GM18873 (cell line): ENCODE measurements around the gene B3GNT4.
"Not testable (repeated sequence)": the region's sequence is repeated elsewhere in the genome, so short reads cannot be mapped to it uniquely, and the experiment has no call there.

Source experiments
- ATAC-seq: cut with Tn5 transposase; IDR thresholded peaks from one replicate; pipeline ENCODE4 v1.9.1; 2021; ENCODE audit warnings: mild to moderate bottlenecking, moderate library complexity, moderate number of reproducible peaks; ENCODE audit not compliant: unreplicated experiment, low FRiP score

B3GNT4 gene

GRCh38 chr12:122207391-122207790 is 3.9 kb downstream of the B3GNT4 start:
- no peak for ATAC-seq

- ATAC-seq: no peak
Measured at GRCh38 chr12:122208073-122208820, 4.7 kb downstream of the B3GNT4 start.

- no peak for ATAC-seq
Measured at GRCh38 chr12:122215771-122216170, 12.3 kb downstream of the B3GNT4 start.

GRCh38 chr12:122216445-122216844 is 12.9 kb downstream of the B3GNT4 start:
- ATAC-seq: no peak

GRCh38 chr12:122225683-122226365 is 22.3 kb downstream of the B3GNT4 start, which contains the start of gene DIABLO:
Gene DIABLO (minus strand): TSS chr12:122226052. CDS start chr12:122226014, 38 bp downstream.
- peak; percentile 85 for ATAC-seq

- ATAC-seq: no peak
Measured at GRCh38 chr12:122226366-122227125, 23.0 kb downstream of the B3GNT4 start.

- ATAC-seq: no peak
Measured at GRCh38 chr12:122227341-122227740, 23.8 kb downstream of the B3GNT4 start.

GRCh38 chr12:122228092-122228491 is 24.6 kb downstream of the B3GNT4 start:
- ATAC-seq: no peak

- no peak for ATAC-seq
Measured at GRCh38 chr12:122230798-122231197, 27.3 kb downstream of the B3GNT4 start.

GRCh38 chr12:122232691-122233090 is 29.2 kb downstream of the B3GNT4 start:
- ATAC-seq: no peak

GRCh38 chr12:122235741-122236140 is 32.2 kb downstream of the B3GNT4 start:
- no peak for ATAC-seq

- no peak for ATAC-seq
Measured at GRCh38 chr12:122238861-122239260, 35.4 kb downstream of the B3GNT4 start.

- no peak for ATAC-seq
Measured at GRCh38 chr12:122243965-122244364, 40.5 kb downstream of the B3GNT4 start.

- ATAC-seq: no peak
Measured at GRCh38 chr12:122244565-122245371, 41.3 kb downstream of the B3GNT4 start.

- no peak for ATAC-seq
Measured at GRCh38 chr12:122245553-122245952, 42.0 kb downstream of the B3GNT4 start.

- ATAC-seq: no peak
Measured at GRCh38 chr12:122250047-122250446, 46.5 kb downstream of the B3GNT4 start.

- no peak for ATAC-seq
Measured at GRCh38 chr12:122250536-122250935, 47.0 kb downstream of the B3GNT4 start.

GRCh38 chr12:122258462-122258861 is 55.0 kb downstream of the B3GNT4 start:
- ATAC-seq: not testable (repeated sequence)
